Measurements from ENCODE around the gene CASKIN1. TPM values are rescaled to one million over a fixed set of nuclear protein-coding genes. Genes with fewer than 3 reads are reported as not detected.

The CASKIN1 gene
- total RNA-seq, 1 experiment from 2014 or later, result 7.9 TPM

GRCh38 chr16:2244301-2244700, 47.9 kb upstream of the CASKIN1 start:
- H3K27me3 ChIP-seq (ENCODE audit: insufficient read depth, low read length), result no peaks in the 10 kb centered on the region
- H3K4ac ChIP-seq (ENCODE audit: low read depth, low read length), result no peak overlapping the region
- H3K27ac ChIP-seq (ENCODE audit: insufficient read length, low read depth, low read length), result no peak overlapping the region
- no peak overlapping the region for H3K56ac ChIP-seq (ENCODE audit: insufficient read length, low read depth, low read length)
- no peak overlapping the region for H2BK20ac ChIP-seq (ENCODE audit: low read depth, low read length, poor library complexity, severe bottlenecking)
- no peak overlapping the region for H3K9ac ChIP-seq (ENCODE audit: extremely low read depth, insufficient read length, low read length)
- H4K20me1 ChIP-seq (ENCODE audit: control insufficient read depth, insufficient read depth, insufficient read length), result no peaks in the 10 kb centered on the region
- H2BK12ac ChIP-seq (ENCODE audit: insufficient read length, low read depth, low read length), result no peak overlapping the region
- H3K23ac ChIP-seq (ENCODE audit: insufficient read length, low read depth, low read length), result no peak overlapping the region
- Mint-ChIP-seq H3K27me3 (ENCODE audit: low read depth) (no peaks in the 10 kb centered on the region), H3K9me3 (no peaks in the 10 kb centered on the region; a peak in 1 of 5 replicates), H3K36me3 (ENCODE audit: insufficient read depth in 1 of 3, low read depth in 3 of 3) (peaks cover 18 to 74% (median 52%) of the 10 kb centered on the region in 3 experiments; a peak in 6 of 7 replicates), H3K27ac (no peak overlapping the region), H3K4me3 (no peak overlapping the region), H3K4me1 (no peaks in the 10 kb centered on the region)
- no peak overlapping the region for H2AK5ac ChIP-seq (ENCODE audit: insufficient read length, low read length)
- no peaks in the 10 kb centered on the region for H3K79me2 ChIP-seq (ENCODE audit: insufficient read depth, low read length)
- H3K4me2 ChIP-seq (ENCODE audit: insufficient read depth, insufficient read length, low read length), result no peak overlapping the region
- peak; percentile 50; the same call in 2 of the 3 replicates for TF ChIP-seq CTCF (conservative IDR thresholded peaks at IDR 0.05)
- H4K8ac ChIP-seq (replicated peaks; ENCODE audit: insufficient read length, low read depth, low read length), result no peak overlapping the region
- H3K9me3 ChIP-seq (ENCODE audit: control insufficient read depth, low read depth, low read length), result no peaks in the 10 kb centered on the region
- peak; percentile 60 for DNase-seq
- no peak overlapping the region for H3K14ac ChIP-seq (ENCODE audit: insufficient read depth, low read length)
- WGBS (ENCODE audit: extremely low coverage, insufficient read length, low lambda C conversion rate), result no CpG with 5 or more reads among the region's 17 CpGs
- H3K4me1 ChIP-seq (ENCODE audit: insufficient read depth, low read length), result no peaks in the 10 kb centered on the region
- no peak overlapping the region for H2BK5ac ChIP-seq (ENCODE audit: insufficient read length, low read length)
- no peak overlapping the region for H2BK15ac ChIP-seq (ENCODE audit: low read depth, low read length)
- no peak overlapping the region for H4K5ac ChIP-seq (ENCODE audit: insufficient read length, low read depth, low read length)
- H3K23me2 ChIP-seq (ENCODE audit: insufficient read length, low read depth, low read length, poor library complexity, severe bottlenecking), result no peaks in the 10 kb centered on the region
- H2BK120ac ChIP-seq (ENCODE audit: low read depth, low read length, poor library complexity, severe bottlenecking), result no peak overlapping the region
- H3T11ph ChIP-seq (ENCODE audit: low read length), result no peak overlapping the region
- H3K79me1 ChIP-seq (ENCODE audit: insufficient read depth, low read depth, low read length, poor library complexity, severe bottlenecking), result no peaks in the 10 kb centered on the region
- no peak overlapping the region for H4K91ac ChIP-seq (ENCODE audit: insufficient read length, low read depth, low read length)
- no peak overlapping the region for H2AFZ ChIP-seq (ENCODE audit: low read length)
- no peak overlapping the region for H3K18ac ChIP-seq (ENCODE audit: insufficient read length, low read depth, low read length)

All from H9 (cell line).